SK-N-MC (cell line): ENCODE measurements around the gene IL19.
A peak's percentile ranks its signal among the peaks of the same experiment; 100 is the strongest.

Source experiments
- DNase-seq: peaks from one replicate; pipeline ENCODE4 v3.0.0-alpha.2; 2011; ENCODE audit warnings: low read depth, low spot score
- H3K27ac ChIP-seq: fragments of 200-600 bp; sonication (generic); 2 replicates; pipeline ENCODE4 v1.5.1; 2016; ENCODE audit warnings: mixed run types
- H3K36me3 ChIP-seq: fragments of 200-600 bp; sonication (generic); 2 replicates; pipeline ENCODE4 v1.6.1; 2017; ENCODE audit warnings: antibody characterized with exemption, low read length, mixed read lengths; ENCODE audit not compliant: insufficient read depth
- H3K4me3 ChIP-seq: fragments of 200-600 bp; sonication (generic); 2 replicates; pipeline ENCODE4 v1.5.1; 2016
- H3K9ac ChIP-seq: fragments of 200-600 bp; sonication (generic); 2 replicates; pipeline ENCODE4 v1.8.0; 2017; ENCODE audit warnings: mixed run types, mixed read lengths; ENCODE audit not compliant: insufficient read length
- H3K9me3 ChIP-seq: fragments of 200-600 bp; sonication (generic); 2 replicates; pipeline ENCODE4 v1.6.1; 2017; ENCODE audit warnings: low read depth, mild to moderate bottlenecking, antibody characterized with exemption, low read length, moderate library complexity, mixed read lengths
- EZH2 ChIP-seq: fragments of 200-600 bp; sonication (generic); IDR thresholded peaks from one replicate; pipeline ENCODE4 v1.6.1; 2017; ENCODE audit warnings: antibody characterized with exemption
- FOXP2 ChIP-seq: optimal IDR thresholded peaks from 2 replicates; pipeline ENCODE3; 2011; ENCODE audit warnings: mild to moderate bottlenecking, moderate library complexity; ENCODE audit not compliant: insufficient read depth; ENCODE audit errors: extremely low read length, control extremely low read depth
- POLR2AphosphoS5 ChIP-seq: IDR thresholded peaks from 2 replicates; pipeline ENCODE4 v1.6.1; 2012; ENCODE audit warnings: mild to moderate bottlenecking, low read depth, low read length, borderline replicate concordance

Gene IL19

DNA sequence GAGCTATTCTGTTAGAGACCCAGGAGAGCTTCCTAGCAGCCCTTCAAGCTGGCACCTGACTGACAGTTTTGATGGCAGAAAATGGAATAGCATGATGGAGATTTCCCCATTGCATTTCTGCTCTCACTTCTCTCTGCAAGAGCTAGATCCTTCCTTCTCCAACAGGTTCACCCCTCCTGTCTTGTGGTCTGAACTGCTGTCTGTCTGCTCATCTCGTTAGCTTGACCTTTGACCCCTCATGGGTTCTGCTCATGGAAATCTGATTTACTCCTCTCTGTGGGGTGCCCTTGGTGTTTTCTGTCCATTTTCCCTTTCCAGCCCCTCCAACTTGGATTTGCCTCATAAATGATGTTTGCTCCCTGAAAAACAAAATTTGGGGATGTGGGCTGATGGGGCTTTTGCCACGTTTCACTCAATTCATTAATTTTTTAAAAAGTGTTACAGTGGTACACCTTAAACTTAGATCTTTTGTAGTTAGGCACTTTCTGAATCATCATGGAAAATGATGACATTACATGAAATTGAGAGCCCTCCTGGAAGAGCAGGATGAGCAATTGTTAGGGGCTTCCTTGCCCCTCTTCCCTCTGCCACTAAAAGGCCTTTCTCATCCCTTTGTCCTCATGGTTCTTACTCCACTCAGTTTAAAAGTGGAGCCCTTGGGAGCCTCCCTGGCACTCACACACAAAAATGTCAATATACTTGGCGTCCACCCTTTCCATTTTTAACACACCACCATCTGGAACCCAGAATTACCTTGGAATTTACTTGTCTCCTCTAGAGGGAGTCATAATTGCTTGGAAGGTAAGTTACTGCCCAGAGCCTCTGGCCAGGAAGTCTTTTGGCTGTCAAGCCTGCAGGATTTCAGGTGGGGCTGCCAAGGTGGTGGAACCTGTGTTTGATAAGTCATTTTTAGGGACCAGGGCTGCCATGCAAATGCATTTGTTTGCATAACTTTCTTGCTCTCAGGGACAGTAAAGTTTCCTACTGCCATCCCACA, 31.9 kb upstream of the IL19 start:
- no peak overlapping the region for H3K27ac ChIP-seq
- no peak for TF ChIP-seq POLR2AphosphoS5
- TF ChIP-seq FOXP2, result no peak
- no peak for TF ChIP-seq EZH2
- no peaks in the 10 kb centered on the region for H3K9me3 ChIP-seq
- no peak overlapping the region for H3K4me3 ChIP-seq
- DNase-seq, result no peak
- no peak overlapping the region for H3K9ac ChIP-seq
- no peaks in the 10 kb centered on the region for H3K36me3 ChIP-seq

DNA sequence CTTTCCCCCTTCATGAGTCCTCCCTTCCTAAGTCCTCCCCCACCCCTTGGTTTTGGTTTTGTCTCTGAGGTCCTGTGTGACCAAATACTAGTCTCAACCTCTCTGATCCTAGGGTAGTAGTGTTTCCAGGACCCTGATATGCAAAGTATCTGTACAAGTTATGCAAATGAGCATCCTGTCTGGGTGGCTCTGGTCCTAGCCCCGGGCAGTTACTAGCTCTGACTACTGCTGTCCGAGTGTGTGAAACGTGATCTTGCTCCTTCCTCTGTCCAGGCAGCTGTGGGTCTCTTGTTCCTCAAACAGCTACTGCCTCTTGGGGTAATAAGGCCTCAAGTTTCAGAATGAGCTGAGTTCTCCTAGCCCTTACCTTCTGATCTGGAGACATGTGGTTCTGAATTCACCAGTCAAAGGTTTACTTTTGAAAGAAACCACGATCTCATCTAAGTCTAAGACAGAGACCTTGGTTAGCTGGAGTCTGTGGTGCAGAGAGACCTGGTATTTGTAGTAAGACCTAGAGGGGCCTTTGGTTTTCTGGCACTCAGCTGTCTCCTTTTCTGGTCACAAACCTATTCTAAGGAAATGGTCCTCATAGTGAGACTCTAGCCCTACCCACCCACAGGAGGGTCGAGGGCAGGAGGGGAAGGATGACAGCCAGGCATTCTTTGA, 31.0 kb upstream of the IL19 start:
- TF ChIP-seq POLR2AphosphoS5, result no peak
- TF ChIP-seq EZH2, result no peak
- no peak for TF ChIP-seq FOXP2
- Histone ChIP-seq H3K9ac (no peak overlapping the region), H3K27ac (no peak overlapping the region), H3K4me3 (no peak overlapping the region), H3K9me3 (no peaks in the 10 kb centered on the region), H3K36me3 (no peaks in the 10 kb centered on the region)
- no peak for DNase-seq

DNA sequence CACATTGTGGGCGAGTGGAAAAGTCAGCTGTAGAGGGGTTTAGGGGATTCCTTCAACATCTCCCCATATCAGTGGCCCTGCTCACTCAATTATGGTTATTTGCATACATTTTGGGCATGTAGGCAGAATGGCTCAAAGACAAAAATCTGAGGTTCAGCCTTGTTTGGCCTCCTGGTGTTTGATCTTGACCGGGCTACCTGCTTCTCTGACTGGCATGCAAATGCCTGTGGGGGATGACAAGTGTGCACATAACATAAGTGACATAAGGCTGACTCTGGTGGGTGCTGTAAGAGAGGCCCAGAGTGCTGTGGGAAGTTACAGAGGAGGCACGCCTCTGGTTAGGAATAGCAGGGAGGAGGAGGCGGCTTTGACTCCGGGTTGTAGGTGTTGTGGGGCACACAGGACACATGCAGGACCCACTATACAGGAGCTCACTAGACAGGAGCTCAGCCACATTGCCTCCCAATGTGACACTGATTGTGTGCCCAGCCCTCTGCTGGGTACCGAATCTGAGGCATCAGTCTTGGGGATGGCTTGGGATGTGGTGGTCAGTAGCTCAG, 29.4 kb upstream of the IL19 start:
- H3K36me3 ChIP-seq, result no peaks in the 10 kb centered on the region
- H3K27ac ChIP-seq, result no peak overlapping the region
- no peak for TF ChIP-seq FOXP2
- no peak for TF ChIP-seq EZH2
- no peak for TF ChIP-seq POLR2AphosphoS5
- no peaks in the 10 kb centered on the region for H3K9me3 ChIP-seq
- H3K4me3 ChIP-seq, result no peak overlapping the region
- DNase-seq, result no peak
- no peak overlapping the region for H3K9ac ChIP-seq

DNA sequence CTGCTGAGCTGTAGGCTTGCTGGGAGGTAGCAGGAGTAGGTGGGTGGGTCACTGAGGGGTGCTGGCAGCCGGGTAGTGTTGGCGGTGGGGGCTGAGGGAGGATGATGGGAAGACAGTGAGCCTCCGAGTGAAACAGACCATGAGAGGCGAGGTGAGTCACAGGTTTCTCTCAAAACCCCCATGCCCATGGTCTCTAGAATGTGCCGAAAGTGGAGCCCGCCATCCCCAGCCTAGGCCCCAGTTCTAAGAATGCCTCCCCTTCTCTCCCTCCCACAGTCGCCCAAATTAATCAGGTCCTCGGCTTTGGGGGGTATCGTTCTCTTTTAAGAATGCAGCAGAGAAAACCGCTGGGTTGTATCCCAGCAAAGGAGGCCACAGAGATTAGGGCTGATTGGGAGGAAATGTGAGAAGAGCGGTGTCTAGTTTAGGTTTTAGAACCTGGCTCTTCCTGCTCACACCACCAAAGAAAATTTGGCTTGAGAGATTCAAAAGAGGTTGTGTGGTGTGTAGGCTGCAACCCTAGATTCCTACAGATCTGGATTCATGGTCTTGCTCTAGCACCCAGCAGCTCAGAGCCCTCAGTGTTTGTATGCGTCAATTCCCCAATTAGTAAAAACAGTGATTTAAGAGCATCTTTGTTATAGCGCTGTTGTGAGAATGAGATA, 27.7 kb upstream of the IL19 start:
- TF ChIP-seq EZH2 (no peak), POLR2AphosphoS5 (no peak), FOXP2 (no peak)
- no peaks in the 10 kb centered on the region for H3K36me3 ChIP-seq
- H3K9ac ChIP-seq, result no peak overlapping the region
- no peak overlapping the region for H3K4me3 ChIP-seq
- no peaks in the 10 kb centered on the region for H3K9me3 ChIP-seq
- no peak for DNase-seq
- no peak overlapping the region for H3K27ac ChIP-seq

DNA sequence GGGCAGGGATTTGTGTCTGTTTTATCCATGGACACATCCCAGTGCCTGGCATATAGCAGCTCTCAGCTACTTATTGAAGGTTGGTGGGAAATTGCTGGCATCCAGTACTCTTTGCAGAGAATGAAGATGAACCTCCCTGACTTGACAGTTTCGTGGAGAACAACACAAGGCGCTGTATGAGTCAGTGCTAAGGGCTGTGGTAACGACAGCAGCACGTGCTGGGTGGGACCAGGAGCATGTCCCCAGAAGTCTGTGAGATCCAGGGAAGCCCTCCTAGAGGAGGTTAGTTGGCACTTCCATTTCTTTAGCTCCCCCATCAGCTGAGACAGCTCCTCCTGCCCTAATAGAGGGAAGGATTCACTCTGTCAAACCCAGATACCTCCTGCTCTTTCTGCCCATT, 25.9 kb upstream of the IL19 start:
- H3K4me3 ChIP-seq, result no peak overlapping the region
- DNase-seq, result no peak
- H3K9me3 ChIP-seq, result no peaks in the 10 kb centered on the region
- no peak overlapping the region for H3K27ac ChIP-seq
- H3K36me3 ChIP-seq, result no peaks in the 10 kb centered on the region
- H3K9ac ChIP-seq, result no peak overlapping the region
- TF ChIP-seq FOXP2 (no peak), POLR2AphosphoS5 (no peak), EZH2 (no peak)

DNA sequence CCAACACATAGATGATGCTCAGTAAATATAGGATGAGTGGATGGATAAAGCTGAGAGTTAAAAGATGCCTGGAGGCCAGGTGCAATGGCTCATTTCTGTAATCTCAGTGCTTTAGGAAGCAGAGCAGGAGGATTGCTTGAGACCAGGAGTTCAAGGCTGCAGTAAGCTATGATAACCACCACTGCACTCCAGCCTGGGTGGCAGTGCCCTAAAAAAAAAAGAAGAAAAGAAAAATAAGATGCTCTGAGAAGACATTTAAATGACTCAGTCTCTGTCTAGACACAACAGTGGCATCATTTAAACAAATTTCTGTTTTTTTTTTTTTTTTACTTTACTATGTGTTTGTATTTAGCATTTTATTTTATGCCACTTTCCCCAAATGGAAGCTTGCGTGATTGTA, 25.3 kb upstream of the IL19 start:
- DNase-seq, result no peak
- Histone ChIP-seq H3K36me3 (no peaks in the 10 kb centered on the region), H3K4me3 (no peak overlapping the region), H3K27ac (no peak overlapping the region), H3K9ac (no peak overlapping the region), H3K9me3 (no peaks in the 10 kb centered on the region)
- no peak for TF ChIP-seq EZH2
- no peak for TF ChIP-seq FOXP2
- TF ChIP-seq POLR2AphosphoS5, result no peak

DNA sequence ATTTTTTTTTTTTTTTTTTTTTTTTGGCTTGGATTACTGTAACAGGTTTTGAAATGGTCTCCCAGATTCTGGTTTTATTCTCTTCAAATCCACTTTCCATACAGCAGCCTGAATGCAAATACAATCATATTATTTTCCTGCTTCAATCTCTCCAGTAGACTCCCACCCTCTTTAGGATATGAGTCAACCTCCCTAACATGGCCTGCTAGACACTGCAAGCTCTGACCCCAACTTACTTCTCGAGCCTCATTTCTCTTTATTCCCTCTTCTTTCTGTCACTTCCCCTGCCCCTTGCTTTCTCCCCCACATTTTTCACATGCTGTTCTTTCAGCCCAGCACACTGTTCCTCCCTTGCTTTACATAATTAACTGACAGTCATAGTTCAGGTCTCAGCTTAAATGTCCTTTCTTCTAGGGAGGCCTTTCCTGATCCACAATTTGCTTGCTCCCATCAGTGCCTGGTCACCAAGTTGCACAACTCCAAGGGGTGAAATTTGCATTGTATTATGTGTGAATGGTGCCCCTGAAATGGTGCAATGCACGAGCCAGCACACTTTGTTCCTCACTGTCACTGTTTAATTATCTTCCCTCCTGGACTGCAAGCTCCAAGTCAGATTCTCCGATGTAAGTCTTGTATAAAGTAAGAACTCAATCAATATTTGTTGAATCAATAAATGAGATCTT, 22.1 kb upstream of the IL19 start:
- no peak for DNase-seq
- TF ChIP-seq FOXP2 (no peak), EZH2 (no peak), POLR2AphosphoS5 (no peak)
- no peaks in the 10 kb centered on the region for H3K36me3 ChIP-seq
- H3K9me3 ChIP-seq, result no peaks in the 10 kb centered on the region
- H3K4me3 ChIP-seq, result no peak overlapping the region
- H3K27ac ChIP-seq, result no peak overlapping the region
- no peak overlapping the region for H3K9ac ChIP-seq

DNA sequence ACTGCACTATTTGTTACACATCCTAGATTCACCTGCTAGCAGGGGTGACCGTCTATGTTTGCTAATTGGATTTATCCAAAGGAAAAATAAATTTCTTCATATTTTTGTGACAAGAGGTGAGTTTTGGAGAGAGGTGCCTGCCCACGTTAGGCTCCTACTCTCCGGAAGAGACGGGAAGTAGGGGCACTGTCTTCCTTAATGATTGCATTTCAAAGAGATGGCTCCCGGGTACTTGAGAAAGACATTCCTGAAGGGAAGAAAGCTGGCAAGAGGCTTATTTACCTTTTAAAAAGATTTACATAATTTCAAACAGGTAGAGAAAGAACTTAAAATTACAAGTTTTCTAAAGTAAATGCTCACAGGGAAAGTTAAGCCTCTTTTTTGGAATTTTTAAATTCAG, 18.7 kb upstream of the IL19 start:
- Histone ChIP-seq H3K9me3 (no peaks in the 10 kb centered on the region), H3K36me3 (no peaks in the 10 kb centered on the region), H3K4me3 (no peak overlapping the region), H3K9ac (no peak overlapping the region), H3K27ac (0 out of 2 replicates have a peak overlapping the region, but pooled peaks have one; percentile 42)
- no peak for TF ChIP-seq FOXP2
- TF ChIP-seq EZH2, result no peak
- no peak for TF ChIP-seq POLR2AphosphoS5
- DNase-seq, result no peak
